GM18502 (cell line): ENCODE measurements around the gene CEP104.

Experiments used
- ATAC-seq: cut with Tn5 transposase; IDR thresholded peaks from one replicate; pipeline ENCODE4 v1.9.1; 2021; ENCODE audit warnings: mild to moderate bottlenecking; ENCODE audit not compliant: unreplicated experiment, poor library complexity

CEP104 gene

DNA sequence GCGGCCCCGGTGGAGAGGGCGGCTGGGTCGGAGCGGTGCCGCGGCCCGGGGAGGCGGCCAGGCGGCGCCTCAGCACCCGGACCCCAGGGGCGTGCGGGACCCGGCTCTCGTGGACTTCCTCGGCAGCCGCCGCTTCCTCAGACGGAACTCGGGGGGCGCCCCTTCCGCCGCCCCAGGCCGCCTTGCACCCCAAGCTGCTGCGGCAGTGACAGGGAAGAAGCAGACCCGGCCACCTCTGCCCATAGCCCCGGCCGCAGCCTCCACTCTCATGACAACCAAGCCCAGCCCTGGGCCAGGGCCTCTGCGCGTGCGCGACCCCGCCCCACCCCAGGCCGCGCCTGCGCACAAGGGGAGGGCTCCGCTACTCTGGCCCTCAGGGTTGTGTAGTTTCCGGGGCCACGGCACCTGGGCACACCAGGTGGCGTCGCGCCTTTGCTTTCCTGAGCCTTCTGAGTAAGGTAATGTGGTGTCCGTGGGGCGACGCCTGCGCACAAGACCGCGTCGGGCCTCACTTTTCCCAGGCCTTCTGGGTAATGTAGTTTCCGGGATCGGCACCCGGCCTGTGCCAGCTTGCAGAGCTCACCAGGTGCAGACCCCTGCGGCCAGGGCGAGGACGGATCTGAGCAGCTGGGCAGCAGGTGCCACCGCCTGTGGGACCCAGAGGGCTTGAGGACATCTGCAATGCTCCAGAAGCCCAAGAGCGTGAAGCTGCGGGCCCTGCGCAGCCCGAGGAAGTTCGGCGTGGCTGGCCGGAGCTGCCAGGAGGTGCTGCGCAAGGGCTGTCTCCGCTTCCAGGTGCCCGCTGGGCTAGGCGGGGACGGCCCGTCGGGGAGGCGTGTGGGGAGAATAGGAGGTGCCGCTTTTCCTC is at the start of gene CEP104, which contains the start of gene DFFB:
TSS of gene CEP104 (minus strand) at position 289 of the 868 bp plus-strand sequence. CDS start 4,804 bp downstream, outside the sequence.
TSS of gene DFFB (plus strand) at position 554 of the 868 bp plus-strand sequence. CDS start at position 682, 128 bp downstream.
- peak; percentile 96 for ATAC-seq

GRCh38 chr1:3906672-3907020 is 49.6 kb upstream of the CEP104 start:
- ATAC-seq, result no peak

- ATAC-seq, result no peak
These were observed 49.1 kb upstream of the CEP104 start for GRCh38 chr1:3905953-3906671.

DNA sequence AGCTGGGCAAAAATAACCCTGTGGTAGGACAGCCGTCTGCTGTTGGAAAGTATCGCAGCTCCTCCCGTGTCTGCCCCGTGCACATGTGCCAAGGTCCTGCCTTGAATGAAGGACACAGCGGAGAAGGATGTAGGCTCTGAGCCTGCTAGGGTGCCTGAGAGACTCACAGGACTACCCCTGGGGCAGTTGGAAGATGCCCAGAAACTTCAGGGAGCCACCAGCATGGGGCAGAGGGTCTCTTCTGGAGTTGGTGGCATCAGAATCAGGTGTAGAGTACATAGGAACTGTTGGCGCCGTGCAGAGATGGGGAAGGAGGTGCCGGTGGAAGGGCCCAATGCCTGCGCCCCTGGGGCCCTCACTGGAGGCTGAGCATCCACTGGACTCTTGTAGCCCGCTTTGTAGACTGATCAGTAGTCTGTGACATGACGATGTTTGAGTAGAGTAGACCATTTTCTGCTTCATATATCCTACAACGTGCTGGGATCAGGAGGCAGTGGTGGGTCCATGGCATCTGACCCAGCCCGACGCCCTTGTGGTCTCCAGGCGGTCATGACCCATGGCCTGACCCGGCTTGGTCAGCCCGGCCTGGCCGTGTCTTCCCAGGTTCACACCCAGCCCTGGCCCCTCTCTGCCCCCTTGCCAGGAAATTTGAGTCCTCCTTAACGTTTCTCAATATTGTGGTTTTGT is 48.4 kb upstream of the CEP104 start:
- ATAC-seq, result no peak

GRCh38 chr1:3904843-3905185 is 47.8 kb upstream of the CEP104 start:
- no peak for ATAC-seq

- no peak for ATAC-seq
These were observed 47.2 kb upstream of the CEP104 start for GRCh38 chr1:3904006-3904842.

DNA sequence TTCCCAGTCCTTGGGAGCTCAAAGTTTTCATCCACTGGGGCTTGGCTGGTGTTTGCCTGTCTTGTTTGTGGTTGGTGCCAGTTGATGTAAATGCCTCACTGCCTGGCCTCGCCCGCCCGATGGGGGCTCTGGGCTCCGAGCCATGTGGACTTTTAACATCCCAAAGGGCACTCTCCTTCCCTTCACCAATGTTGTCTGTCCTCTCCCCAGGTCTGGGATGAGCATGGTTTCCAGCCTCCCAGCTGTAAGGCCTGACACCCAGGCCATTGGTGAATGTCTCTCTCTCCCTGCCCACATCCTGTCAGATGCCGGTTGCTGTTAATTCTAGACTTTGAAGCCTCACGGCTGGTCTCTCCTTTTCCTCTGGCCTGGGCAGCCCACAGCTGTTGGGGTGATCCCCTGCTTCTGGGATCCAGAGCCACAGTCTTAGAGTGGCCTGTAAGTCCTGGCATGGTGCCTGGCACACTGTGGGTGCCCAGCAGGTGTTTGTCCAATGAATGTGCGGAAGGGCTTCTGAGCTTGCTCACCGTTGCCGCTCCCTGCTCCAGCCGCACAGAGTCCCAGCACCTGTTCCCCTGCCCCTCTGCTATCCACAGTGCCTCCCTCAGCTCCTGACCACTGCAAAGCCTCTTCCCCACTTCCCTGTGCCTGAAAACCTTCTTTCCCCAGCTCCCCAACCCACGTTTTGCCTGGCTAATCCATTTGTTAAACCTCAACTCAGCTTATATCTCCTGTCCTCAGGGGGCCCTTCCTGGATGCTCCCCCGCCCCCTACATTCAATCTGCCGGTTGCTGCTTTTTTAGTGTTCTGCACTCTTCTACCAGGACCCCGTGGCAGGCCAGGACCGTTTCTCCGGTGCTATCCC is 46.4 kb upstream of the CEP104 start:
- no peak for ATAC-seq

- ATAC-seq, result no peak
These were observed 45.6 kb upstream of the CEP104 start for GRCh38 chr1:3902571-3903091.

- ATAC-seq, result no peak
These were observed 45.1 kb upstream of the CEP104 start for GRCh38 chr1:3902111-3902511.

DNA sequence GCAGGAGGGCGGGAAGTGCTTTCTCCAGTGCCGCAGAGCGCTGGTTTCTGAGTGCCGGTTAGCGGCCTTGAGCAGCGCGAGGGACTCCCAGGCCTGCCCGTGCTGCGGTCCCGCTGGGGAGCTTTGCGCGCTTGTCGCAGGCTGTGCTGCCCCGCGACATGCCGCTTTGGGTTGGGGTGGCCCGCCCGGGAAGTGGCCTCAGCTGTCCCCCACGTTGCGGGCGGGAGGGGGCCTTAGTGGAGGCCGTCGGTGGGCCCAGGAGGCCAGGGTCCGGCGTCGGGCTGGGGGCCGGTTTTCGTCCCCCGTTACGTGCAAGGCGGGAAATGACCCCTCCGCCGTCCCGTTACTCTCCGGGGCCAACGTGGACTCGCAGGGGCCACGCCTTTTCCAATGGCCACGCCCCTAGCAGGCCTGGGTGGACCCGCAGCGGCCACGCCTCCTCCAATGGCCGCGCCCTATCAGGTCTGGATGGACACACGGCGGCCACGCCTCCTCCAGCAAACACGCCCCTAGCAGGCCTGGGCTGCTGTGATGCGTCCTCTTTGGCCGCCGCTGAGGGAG is 44.0 kb upstream of the CEP104 start:
- ATAC-seq, result peak; percentile 62

DNA sequence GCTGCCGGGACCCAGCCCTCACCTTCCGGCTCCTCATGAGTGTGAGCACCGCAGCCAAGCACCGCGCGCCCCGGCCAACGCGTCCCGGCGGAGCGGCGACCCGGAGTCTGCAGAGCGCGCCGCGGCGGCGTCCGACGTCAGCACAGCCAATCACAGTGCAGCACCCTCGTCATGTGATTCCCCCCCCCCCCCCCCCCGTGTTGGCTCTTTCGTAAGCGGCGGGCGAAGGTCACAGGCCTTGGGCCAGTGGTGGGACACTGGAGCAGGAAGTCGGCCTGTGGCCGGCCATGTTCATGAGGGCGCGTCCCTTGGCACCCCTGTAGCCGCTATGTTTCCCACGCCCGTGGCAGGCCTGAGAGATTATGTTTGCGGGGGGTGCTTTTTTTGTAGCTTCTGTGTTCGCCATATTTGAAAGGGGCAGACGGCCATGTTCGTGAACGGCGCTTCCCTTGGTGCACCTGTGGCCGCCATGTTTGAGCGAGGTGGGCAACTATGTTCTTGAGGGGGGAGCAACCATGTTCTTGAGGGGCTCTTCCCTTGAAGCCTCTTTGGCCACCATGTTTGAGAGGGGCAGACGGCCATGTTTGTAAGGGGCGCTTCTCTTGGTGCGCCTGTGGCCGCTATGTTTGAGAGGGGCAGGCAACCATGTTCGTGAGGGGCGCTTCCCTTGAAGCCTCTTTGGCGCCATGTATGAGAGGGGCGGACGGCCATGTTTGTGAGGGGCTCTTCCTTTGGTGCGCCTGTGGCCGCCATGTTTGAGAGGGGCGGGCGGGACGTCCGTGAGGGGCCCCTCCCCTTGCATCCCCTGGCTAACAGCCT is 43.3 kb upstream of the CEP104 start, which contains the start of gene C1orf174:
TSS of gene C1orf174 (minus strand) at position 123 of the 819 bp plus-strand sequence. CDS start at position 37, 86 bp downstream.
- ATAC-seq, result peak; percentile 75

DNA sequence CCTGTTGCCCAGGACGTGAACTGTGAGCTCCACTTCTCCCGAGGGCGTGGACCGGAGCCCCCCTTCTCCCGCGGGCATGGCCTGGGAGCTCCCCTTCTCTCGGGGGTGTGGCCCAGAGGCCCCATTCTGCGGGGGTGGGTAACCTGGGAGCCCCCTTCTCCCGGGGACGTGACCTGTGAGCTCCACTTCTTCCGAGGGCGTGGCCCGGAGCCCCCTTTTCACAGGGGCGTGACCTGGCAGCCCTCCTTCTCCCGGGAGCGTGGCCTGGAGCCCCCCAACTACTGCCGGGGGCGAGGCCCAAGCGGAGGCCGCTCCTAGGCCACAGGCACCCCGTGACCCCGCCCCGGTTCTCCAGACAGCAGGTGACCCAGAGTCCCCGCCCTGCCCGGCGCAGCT is 42.7 kb upstream of the CEP104 start:
- ATAC-seq, result peak; percentile 2

GRCh38 chr1:3898994-3899753 is 42.2 kb upstream of the CEP104 start:
- no peak for ATAC-seq

DNA sequence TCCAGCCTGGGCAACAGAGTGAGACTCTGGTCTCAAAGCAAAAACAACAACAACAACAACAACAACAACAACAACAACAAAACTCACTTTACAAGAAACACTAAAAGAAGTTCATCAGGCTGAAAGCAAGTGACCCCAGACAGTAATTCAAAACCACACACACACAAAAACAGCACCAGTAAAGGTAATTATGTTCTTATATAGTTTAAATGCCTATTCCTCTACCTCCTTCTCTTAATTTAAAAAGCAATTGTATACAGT is 41.4 kb upstream of the CEP104 start:
- ATAC-seq, result no peak

- ATAC-seq, result no peak
These were observed 39.5 kb upstream of the CEP104 start for GRCh38 chr1:3896396-3897000.

GRCh38 chr1:3895951-3896325 is 38.9 kb upstream of the CEP104 start:
- no peak for ATAC-seq
